Retinal pigment epithelial cell (primary cell): Measurements from ENCODE around the gene BEGAIN.

Experiments
- DNase-seq: peaks from one replicate; pipeline ENCODE4 v3.0.0-alpha.2; 2010; ENCODE audit warnings: low read depth
- H3K4me3 ChIP-seq: 2 replicates; pipeline ENCODE4 v1.5.1; 2011; ENCODE audit warnings: mild to moderate bottlenecking, low read length, control low read depth, moderate library complexity
- CTCF ChIP-seq: conservative IDR thresholded peaks from 2 replicates; pipeline ENCODE4 v1.5.1; 2011; ENCODE audit warnings: low read depth, low read length, control low read depth, inconsistent platforms

Gene BEGAIN

GRCh38 chr14:100615736-100616695 is 28.8 kb upstream of the BEGAIN start:
- H3K4me3 ChIP-seq = no peak overlapping the region
- TF ChIP-seq CTCF = no peak
- no peak for DNase-seq

DNA sequence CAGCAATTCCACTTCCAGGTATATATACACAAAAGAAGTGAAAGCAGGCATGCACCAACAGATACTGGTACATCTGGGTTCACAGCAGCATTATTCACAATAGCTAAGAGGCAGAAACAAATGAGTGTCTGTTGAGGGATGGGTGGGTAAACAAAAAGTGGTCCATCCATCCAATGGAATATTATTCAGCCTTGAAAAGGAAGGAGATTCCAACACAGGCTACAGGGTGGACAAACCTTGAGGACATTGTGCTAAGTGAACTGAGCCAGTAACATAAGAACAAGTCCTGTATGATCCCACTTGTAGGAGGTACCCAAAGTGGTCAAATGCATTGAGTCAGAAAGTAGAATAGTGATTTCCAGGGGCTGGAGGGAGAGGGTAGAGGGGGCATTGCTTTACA is 27.6 kb upstream of the BEGAIN start:
- no peak overlapping the region for H3K4me3 ChIP-seq
- DNase-seq = no peak
- no peak for TF ChIP-seq CTCF

- DNase-seq = no peak
- no peak overlapping the region for H3K4me3 ChIP-seq
- TF ChIP-seq CTCF = no peak
Measured at GRCh38 chr14:100612986-100613385, 25.8 kb upstream of the BEGAIN start.

- no peak for DNase-seq
- TF ChIP-seq CTCF = no peak
Measured at GRCh38 chr14:100611811-100612480, 24.7 kb upstream of the BEGAIN start.

GRCh38 chr14:100610511-100611217 is 23.4 kb upstream of the BEGAIN start:
- TF ChIP-seq CTCF = no peak

More at GRCh38 chr14:100611811-100612480, 24.7 kb upstream of the BEGAIN start:
- no peak overlapping the region for H3K4me3 ChIP-seq

DNA sequence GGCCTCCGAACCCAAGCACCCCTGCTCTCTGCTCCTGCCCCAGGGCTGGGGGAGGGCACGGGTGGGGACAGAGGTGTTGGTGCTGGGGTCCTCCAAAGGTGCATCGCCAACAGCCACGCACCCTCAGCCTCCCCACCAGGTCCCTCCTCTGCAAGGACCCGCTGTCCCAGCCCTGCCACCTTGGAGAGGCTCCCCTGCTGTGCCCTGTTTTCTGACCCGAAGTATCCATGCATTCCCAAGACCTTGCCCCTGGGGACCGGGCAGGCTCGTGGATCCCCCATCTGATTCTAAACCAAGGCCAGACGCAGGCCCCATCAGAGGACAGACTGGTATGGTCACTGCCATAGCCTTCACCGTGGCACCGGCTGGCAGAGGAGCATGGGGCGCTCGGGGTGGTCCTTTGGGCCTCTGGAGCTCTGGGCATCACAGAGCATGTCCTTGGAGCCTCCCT is 22.7 kb upstream of the BEGAIN start:
- no peak overlapping the region for H3K4me3 ChIP-seq
- no peak for DNase-seq
- TF ChIP-seq CTCF = no peak

More at GRCh38 chr14:100610511-100611217, 23.4 kb upstream of the BEGAIN start:
- no peak overlapping the region for H3K4me3 ChIP-seq
- no peak for DNase-seq
